Embryonic facial prominence (tissue), 1 donor: Measurements from ENCODE around the gene TMEM143.
"Not testable (repeated sequence)": the region's sequence is repeated elsewhere in the genome, so short reads cannot be mapped to it uniquely, and the experiment has no call there.

Source experiments
- DNase-seq: peaks from one replicate; pipeline ENCODE4 v3.0.0-alpha.2; 2016; ENCODE audit errors: extremely low spot score

Gene TMEM143

GRCh38 chr19:48363810-48364597, at the start of gene TMEM143, which contains the start of gene SYNGR4:
TSS of gene TMEM143 (minus strand) at chr19:48363940. CDS start at chr19:48363920, 20 bp downstream.
TSS of gene SYNGR4 (plus strand) at chr19:48364367. CDS start at chr19:48365843, 1,476 bp downstream.
- DNase-seq: peak; percentile 99

DNA sequence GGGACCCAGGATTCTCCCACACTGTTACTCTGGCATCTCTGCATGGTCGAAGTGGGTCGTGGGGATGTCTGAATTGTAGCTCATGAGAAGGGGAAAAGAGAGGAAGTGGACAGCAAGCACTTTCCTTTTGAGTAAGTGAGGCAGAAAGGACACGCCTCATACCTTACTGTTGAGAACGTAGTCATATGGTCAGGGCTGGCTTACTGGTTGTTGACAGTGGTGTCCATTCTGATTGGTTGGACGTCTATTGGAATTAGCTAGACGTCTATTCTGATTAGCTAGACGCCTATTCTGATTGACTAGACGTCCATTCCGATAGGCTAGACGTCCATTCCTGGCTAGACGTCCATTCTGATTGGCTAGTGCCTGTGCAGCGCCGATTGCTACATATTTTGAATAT, 42.1 kb upstream of the TMEM143 start:
- no peak for DNase-seq

DNA sequence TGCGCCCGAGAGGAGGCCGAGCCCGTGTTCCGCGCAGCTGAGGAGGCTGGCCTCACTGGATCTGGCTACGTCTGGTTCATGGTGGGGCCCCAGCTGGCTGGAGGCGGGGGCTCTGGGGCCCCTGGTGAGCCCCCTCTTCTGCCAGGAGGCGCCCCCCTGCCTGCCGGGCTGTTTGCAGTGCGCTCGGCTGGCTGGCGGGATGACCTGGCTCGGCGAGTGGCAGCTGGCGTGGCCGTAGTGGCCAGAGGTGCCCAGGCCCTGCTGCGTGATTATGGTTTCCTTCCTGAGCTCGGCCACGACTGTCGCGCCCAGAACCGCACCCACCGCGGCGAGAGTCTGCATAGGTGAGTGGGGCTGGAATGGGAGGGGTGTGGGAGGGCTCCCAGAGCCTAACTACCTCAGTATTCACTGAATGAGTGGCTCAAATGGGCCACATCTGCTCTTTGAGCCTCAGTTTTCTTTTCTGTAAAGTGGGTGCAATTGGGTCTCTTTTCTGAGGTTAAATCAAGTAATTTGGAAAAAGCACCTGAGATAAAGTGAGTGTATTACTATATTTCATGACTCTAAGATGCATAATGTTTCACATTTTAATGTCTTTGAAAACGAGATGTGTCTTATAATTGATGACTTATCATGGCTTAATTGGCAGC, 41.4 kb upstream of the TMEM143 start:
- DNase-seq: no peak

GRCh38 chr19:48403606-48404005, 39.9 kb upstream of the TMEM143 start:
- DNase-seq: no peak

DNA sequence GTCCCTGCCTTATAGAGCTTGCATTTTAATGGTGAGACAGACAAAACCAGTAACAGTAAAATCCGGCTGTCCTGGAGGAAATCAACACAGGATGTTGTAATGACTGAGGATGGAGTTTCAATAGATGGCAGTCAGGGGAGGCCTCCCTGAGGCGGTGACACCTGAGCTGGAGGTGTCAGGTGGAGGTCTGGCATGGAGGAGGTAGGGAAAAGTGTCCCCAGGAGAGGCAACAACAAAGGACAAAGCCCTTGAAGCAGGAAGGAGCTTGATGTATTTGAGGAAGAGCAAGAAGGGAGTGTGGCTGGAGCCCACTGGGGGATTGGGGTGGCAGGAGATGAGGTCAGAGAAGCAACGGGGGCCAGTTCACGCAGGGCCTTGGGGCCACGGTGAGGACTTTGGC, 37.5 kb upstream of the TMEM143 start:
- DNase-seq: no peak

GRCh38 chr19:48400018-48400742, 36.4 kb upstream of the TMEM143 start:
- DNase-seq: no peak

DNA sequence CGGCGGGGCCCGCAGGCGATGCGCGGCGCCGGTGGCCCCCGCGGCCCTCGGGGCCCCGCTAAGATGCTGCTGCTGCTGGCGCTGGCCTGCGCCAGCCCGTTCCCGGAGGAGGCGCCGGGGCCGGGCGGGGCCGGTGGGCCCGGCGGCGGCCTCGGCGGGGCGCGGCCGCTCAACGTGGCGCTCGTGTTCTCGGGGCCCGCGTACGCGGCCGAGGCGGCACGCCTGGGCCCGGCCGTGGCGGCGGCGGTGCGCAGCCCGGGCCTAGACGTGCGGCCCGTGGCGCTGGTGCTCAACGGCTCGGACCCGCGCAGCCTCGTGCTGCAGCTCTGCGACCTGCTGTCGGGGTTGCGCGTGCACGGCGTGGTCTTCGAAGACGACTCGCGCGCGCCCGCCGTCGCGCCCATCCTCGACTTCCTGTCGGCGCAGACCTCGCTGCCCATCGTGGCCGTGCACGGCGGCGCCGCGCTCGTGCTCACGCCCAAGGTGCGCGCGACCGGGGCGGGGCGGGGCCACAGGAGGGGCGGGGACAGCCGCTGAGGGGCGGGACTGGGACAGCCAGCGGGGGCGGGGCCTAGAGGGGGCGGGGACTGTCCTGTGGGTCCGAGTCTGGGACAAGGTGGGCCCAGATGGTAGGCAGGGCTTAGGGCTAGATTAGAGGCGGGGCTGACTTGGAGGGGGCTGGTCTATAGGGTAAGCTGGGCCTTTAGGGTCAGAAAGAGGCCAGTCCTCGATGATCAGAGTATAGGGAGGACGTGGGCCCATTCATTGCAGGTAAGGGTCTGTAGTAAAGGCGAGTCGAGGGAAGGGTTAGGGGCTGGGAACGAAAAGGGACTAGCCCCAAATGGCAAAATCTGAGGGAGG, 34.9 kb upstream of the TMEM143 start:
- DNase-seq: no peak

- no peak for DNase-seq
These were observed 34.3 kb upstream of the TMEM143 start for GRCh38 chr19:48398102-48398374.

GRCh38 chr19:48397263-48398101, 33.7 kb upstream of the TMEM143 start:
- DNase-seq: no peak

- no peak for DNase-seq
These were observed 33.1 kb upstream of the TMEM143 start for GRCh38 chr19:48396824-48397176.

GRCh38 chr19:48396016-48396823, 32.5 kb upstream of the TMEM143 start:
- DNase-seq: no peak

DNA sequence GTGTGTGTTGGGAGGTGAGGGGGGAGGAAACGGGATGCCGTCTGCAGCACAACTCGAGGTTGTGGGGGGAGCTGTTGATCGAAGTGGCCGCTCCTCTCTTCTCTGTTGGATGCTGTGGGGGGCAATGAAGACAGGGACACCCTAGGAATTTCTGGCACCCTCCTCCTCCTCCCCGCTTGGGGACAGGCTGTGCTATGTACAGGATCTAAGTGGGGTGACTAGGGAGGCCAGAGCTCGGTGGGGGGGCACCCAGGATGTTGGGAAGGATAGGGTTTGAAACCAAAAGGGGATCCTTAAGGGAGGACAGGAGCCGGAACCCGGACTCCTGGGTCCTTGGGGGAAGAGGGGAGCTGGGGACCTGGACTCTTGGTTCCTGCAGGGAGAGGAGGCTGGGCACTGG, 31.8 kb upstream of the TMEM143 start:
- DNase-seq: no peak

DNA sequence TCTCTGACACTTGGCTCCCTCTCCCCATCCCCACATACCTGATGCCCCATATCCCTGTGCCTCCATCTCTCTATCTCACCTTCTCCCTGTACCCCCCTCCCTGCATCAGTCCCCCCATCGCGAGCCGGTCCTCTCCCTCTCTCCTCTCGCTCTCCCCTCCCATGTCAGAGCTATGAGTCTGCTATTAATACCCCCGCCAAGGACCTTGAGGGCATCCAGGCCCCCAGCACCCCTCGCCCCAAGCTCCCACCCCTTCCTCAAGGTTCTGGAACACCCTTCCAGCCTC, 31.4 kb upstream of the TMEM143 start:
- no peak for DNase-seq

GRCh38 chr19:48394331-48395169, 30.8 kb upstream of the TMEM143 start:
- no peak for DNase-seq

DNA sequence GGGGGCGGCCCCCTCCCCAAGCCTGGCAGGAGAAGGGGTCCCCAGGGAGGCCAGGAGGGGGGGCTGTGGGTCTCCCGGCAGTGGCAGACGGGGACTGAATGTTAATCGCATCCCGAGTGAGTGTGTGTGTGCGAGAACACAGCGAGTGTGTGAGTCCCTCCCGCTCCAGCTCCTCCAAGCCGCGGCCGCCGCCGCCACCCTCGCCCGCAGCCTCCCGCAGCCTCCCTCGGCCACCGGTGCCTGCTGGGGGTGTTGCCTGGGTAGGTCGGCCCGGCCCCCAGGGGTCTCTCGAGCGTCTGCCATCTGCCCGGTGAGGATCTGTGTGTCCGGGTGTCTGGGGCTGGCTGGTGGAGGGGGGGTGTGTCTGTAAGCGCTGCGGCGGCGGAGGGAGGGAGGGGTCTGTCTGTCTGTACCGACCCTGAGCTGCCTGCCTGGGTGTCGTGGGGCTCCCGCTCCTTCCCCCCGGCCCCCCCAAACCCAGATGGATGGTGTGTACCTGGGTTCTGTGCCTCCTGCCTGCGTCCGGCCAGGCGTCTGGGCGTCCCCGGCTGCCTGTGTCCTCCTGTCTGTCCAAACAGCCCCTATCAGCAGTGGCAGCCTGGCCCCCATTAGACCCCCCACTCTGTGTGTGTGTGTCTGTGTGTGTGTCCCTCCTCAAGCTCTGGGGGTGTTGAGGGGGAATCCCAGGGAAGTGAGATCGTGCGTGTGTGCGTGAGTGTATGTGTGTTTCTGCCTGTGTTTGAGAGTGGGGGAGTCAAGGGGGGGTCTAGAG, 30.0 kb upstream of the TMEM143 start, which contains the start of gene GRIN2D:
GRIN2D (plus strand) TSS at position 110 of the 772 bp plus-strand sequence. CDS start 4,725 bp downstream, outside the sequence.
- DNase-seq: no peak

DNA sequence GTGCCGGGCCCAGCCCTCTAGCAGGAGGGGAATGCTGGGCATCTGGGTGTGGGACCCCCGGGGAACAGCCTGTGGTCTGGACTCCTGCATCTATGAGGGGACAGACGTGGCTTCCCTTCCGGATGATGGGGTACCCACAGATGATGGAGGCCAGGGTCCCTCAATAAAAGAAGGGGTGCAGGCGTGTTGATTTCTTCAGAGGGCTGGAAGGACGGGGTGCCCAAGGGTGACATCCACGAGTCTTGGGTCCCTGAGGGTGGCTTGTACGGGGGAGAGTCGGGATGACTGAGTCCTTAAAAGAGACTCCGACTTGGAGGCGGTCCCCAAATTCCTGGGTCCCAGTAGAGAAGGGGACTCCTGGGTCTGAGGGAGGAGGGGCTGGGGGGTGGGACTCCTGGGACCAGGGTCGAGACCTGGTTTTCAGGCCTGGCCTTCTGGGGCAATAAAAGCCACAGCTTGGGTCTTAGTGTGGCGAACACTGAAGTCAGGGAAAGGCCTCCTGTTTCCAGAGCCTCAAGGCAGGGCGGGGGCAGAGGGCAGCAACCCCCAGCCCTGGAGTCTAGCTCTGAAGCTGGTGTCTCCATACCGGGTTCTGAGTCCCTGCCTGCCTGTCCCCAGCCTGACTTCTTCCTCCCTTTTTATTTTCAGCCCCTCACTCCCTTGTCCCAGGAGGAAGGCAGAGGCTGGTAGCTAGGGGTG, 29.3 kb upstream of the TMEM143 start:
- no peak for DNase-seq

GRCh38 chr19:48392006-48392344, 28.2 kb upstream of the TMEM143 start:
- DNase-seq: not testable (repeated sequence)
